ENCODE measurements around the gene LTBP2. TPM values are rescaled to one million over a fixed set of nuclear protein-coding genes. Genes with fewer than 3 reads are reported as not detected.

Gene LTBP2
- total RNA-seq, 1 donor from 2014 or later = 1.9 TPM

- Mint-ChIP-seq H3K36me3 (ENCODE audit: low read depth, unreplicated experiment) (no peaks in the 10 kb centered on the region), H3K9me3 (ENCODE audit: unreplicated experiment) (no peaks in the 10 kb centered on the region), H3K4me1 (ENCODE audit: unreplicated experiment) (peaks cover 27% of the 10 kb centered on the region), H3K27me3 (ENCODE audit: unreplicated experiment) (peaks cover 12% of the 10 kb centered on the region), H3K27ac (ENCODE audit: unreplicated experiment) (no peak overlapping the region), H3K4me3 (ENCODE audit: unreplicated experiment) (no peak overlapping the region)
- DNase-seq (ENCODE audit: low spot score) = no peak
- TF ChIP-seq CTCF (IDR thresholded peaks at IDR 0.05; ENCODE audit: unreplicated experiment) = no peak
These were observed 87.8 kb downstream of the LTBP2 start for GRCh38 chr14:74524076-74524811.

GRCh38 chr14:74522740-74523139 is 89.3 kb downstream of the LTBP2 start:
- Mint-ChIP-seq H3K9me3 (ENCODE audit: unreplicated experiment) (no peaks in the 10 kb centered on the region), H3K4me1 (ENCODE audit: unreplicated experiment) (peaks cover 19% of the 10 kb centered on the region), H3K4me3 (ENCODE audit: unreplicated experiment) (no peak overlapping the region), H3K27me3 (ENCODE audit: unreplicated experiment) (peaks cover 11% of the 10 kb centered on the region), H3K36me3 (ENCODE audit: low read depth, unreplicated experiment) (no peaks in the 10 kb centered on the region), H3K27ac (ENCODE audit: unreplicated experiment) (no peak overlapping the region)
- no peak for DNase-seq (ENCODE audit: low spot score)
- no peak for TF ChIP-seq CTCF (IDR thresholded peaks at IDR 0.05; ENCODE audit: unreplicated experiment)

- Mint-ChIP-seq H3K4me3 (ENCODE audit: unreplicated experiment) (no peak overlapping the region), H3K27me3 (ENCODE audit: unreplicated experiment) (peaks cover 10% of the 10 kb centered on the region), H3K9me3 (ENCODE audit: unreplicated experiment) (no peaks in the 10 kb centered on the region), H3K27ac (ENCODE audit: unreplicated experiment) (no peak overlapping the region), H3K36me3 (ENCODE audit: low read depth, unreplicated experiment) (no peaks in the 10 kb centered on the region), H3K4me1 (ENCODE audit: unreplicated experiment) (peaks cover 9% of the 10 kb centered on the region)
- DNase-seq (ENCODE audit: low spot score) = no peak
- no peak for TF ChIP-seq CTCF (IDR thresholded peaks at IDR 0.05; ENCODE audit: unreplicated experiment)
These were observed 90.3 kb downstream of the LTBP2 start for GRCh38 chr14:74521756-74522155.

GRCh38 chr14:74519316-74520074 is 92.5 kb downstream of the LTBP2 start:
- no peak for TF ChIP-seq CTCF (IDR thresholded peaks at IDR 0.05; ENCODE audit: unreplicated experiment)
- Mint-ChIP-seq H3K27ac (ENCODE audit: unreplicated experiment) (no peak overlapping the region), H3K4me3 (ENCODE audit: unreplicated experiment) (no peak overlapping the region), H3K27me3 (ENCODE audit: unreplicated experiment) (peaks cover 6% of the 10 kb centered on the region), H3K36me3 (ENCODE audit: low read depth, unreplicated experiment) (no peaks in the 10 kb centered on the region), H3K9me3 (ENCODE audit: unreplicated experiment) (no peaks in the 10 kb centered on the region), H3K4me1 (ENCODE audit: unreplicated experiment) (peaks cover 10% of the 10 kb centered on the region)
- no peak for DNase-seq (ENCODE audit: low spot score)

GRCh38 chr14:74518221-74518620 is 93.8 kb downstream of the LTBP2 start:
- Mint-ChIP-seq H3K4me1 (ENCODE audit: unreplicated experiment) (peaks cover 10% of the 10 kb centered on the region), H3K36me3 (ENCODE audit: low read depth, unreplicated experiment) (no peaks in the 10 kb centered on the region), H3K27ac (ENCODE audit: unreplicated experiment) (no peak overlapping the region), H3K27me3 (ENCODE audit: unreplicated experiment) (peaks cover 3% of the 10 kb centered on the region), H3K4me3 (ENCODE audit: unreplicated experiment) (no peak overlapping the region), H3K9me3 (ENCODE audit: unreplicated experiment) (no peaks in the 10 kb centered on the region)
- DNase-seq (ENCODE audit: low spot score) = no peak
- no peak for TF ChIP-seq CTCF (IDR thresholded peaks at IDR 0.05; ENCODE audit: unreplicated experiment)
